Naive thymus-derived CD4-positive, alpha-beta T cell (primary cell): ENCODE measurements around the gene NBPF14. TPM values are rescaled to one million over a fixed set of nuclear protein-coding genes. Genes with fewer than 3 reads are reported as not detected.
A peak's percentile ranks its signal among the peaks of the same experiment; 100 is the strongest.
"Not testable (repeated sequence)": the region's sequence is repeated elsewhere in the genome, so short reads cannot be mapped to it uniquely, and the experiment has no call there.

ENCODE experiments used
- ATAC-seq: fragments of 150-1000 bp; cut with Tn5 transposase; 2 replicates; pipeline ENCODE4 v1.10.0; 2021; ENCODE audit warnings: mild to moderate bottlenecking, moderate library complexity
- CTCF ChIA-PET: fragments of 350-600 bp; sonication (Branson Sonifier 250); formaldehyde crosslinking; loops from one replicate; lab custom pipeline; 2021; ENCODE audit warnings: antibody characterized with exemption; lab: Charles Lee
- POLR2A ChIA-PET: fragments of 350-600 bp; sonication (Branson Sonifier 250); formaldehyde crosslinking; loops from one replicate; lab custom pipeline; 2021; ENCODE audit warnings: antibody characterized with exemption, inconsistent platforms; lab: Charles Lee
- DNase-seq, 9 donors: peaks; one replicate each; pipeline versions ENCODE4 v3.0.0 to v3.0.0-alpha.2; 2020 to 2022; ENCODE audit warnings: mixed read lengths in 1 of 9
- H3K27ac ChIP-seq: one replicate; pipeline ENCODE4 v1.7.0; 2013; ENCODE audit warnings: mild to moderate bottlenecking, low read depth, low read length, moderate library complexity
- H3K27me3 ChIP-seq, 2 donors: one replicate each; pipeline ENCODE4 v1.7.0; 2013; ENCODE audit warnings: low read length in 2 of 2, mild to moderate bottlenecking in 2 of 2, moderate library complexity in 2 of 2; ENCODE audit not compliant: control insufficient read depth in 2 of 2, insufficient read depth in 2 of 2
- H3K36me3 ChIP-seq, 3 experiments: 1 replicate in 2 of 3; 2 replicates in 1 of 3; pipeline ENCODE4 v1.7.0; 2013; ENCODE audit warnings: low read length in 3 of 3, mild to moderate bottlenecking in 3 of 3, moderate library complexity in 1 of 3; ENCODE audit not compliant: insufficient read depth in 3 of 3, control insufficient read depth in 2 of 3
- H3K4me1 ChIP-seq, 2 donors: one replicate each; pipeline ENCODE4 v1.7.0; 2013; ENCODE audit warnings: low read length in 2 of 2, mild to moderate bottlenecking in 2 of 2, moderate library complexity in 1 of 2; ENCODE audit not compliant: control insufficient read depth in 2 of 2, insufficient read depth in 2 of 2
- H3K4me3 ChIP-seq: 2 replicates; pipeline ENCODE4 v1.7.0; 2013; ENCODE audit warnings: mild to moderate bottlenecking, low read length
- H3K9me3 ChIP-seq, 3 experiments: 1 replicate in 2 of 3; 2 replicates in 1 of 3; pipeline ENCODE4 v1.7.0; 2013; ENCODE audit warnings: low read length in 3 of 3; ENCODE audit not compliant: control insufficient read depth in 2 of 3
- H3K27ac Mint-ChIP-seq, 9 donors: one replicate each; pipeline ENCODE4 v1.8.0; 2020 to 2022; ENCODE audit warnings: mixed read lengths in 9 of 9, mild to moderate bottlenecking in 8 of 9, moderate library complexity in 5 of 9, inconsistent platforms in 2 of 9
- H3K27me3 Mint-ChIP-seq, 5 donors: one replicate each; pipeline ENCODE4 v1.8.0; 2021 to 2022; ENCODE audit warnings: mixed read lengths in 5 of 5, mild to moderate bottlenecking in 1 of 5
- H3K36me3 Mint-ChIP-seq, 5 donors: one replicate each; pipeline ENCODE4 v1.8.0; 2020 to 2022; ENCODE audit warnings: mixed read lengths in 5 of 5, mild to moderate bottlenecking in 3 of 5, inconsistent platforms in 1 of 5
- H3K4me1 Mint-ChIP-seq, 7 donors: one replicate each; pipeline ENCODE4 v1.8.0; 2020 to 2022; ENCODE audit warnings: mixed read lengths in 7 of 7, mild to moderate bottlenecking in 3 of 7, inconsistent platforms in 1 of 7
- H3K4me3 Mint-ChIP-seq, 10 donors: one replicate each; pipeline ENCODE4 v1.8.0; 2020 to 2022; ENCODE audit warnings: mild to moderate bottlenecking in 10 of 10, mixed read lengths in 10 of 10, moderate library complexity in 6 of 10, inconsistent platforms in 2 of 10
- H3K9me3 Mint-ChIP-seq, 11 donors: one replicate each; pipeline ENCODE4 v1.8.0; 2020 to 2022; ENCODE audit warnings: mixed read lengths in 11 of 11, mild to moderate bottlenecking in 4 of 11, inconsistent platforms in 1 of 11, moderate library complexity in 1 of 11
- intact Hi-C, 2 donors: fragments of 100-400 bp; cut with micrococcal nuclease; formaldehyde crosslinking; loops; one replicate each; pipeline ENCODE4 v1.15.1; 2023
- polyA plus RNA-seq, 2 donors: library from polyadenylated mRNA; unstranded; fragments of 300-500 nt; fragmentation: Illumina TruSeq; gene quantifications; one replicate each; pipeline ENCODE4 v1.2.3, GENCODE V29; 2021
- total RNA-seq, 6 experiments: library from RNA in 5 of 6; stranded (reverse) in 5 of 6; gene quantifications; 1 replicate in 5 of 6; 2 replicates in 1 of 6; pipeline ENCODE4 v1.2.3 and lab custom pipeline; 2021 to 2026

Gene NBPF14
- total and polyA plus RNA-seq, 7 experiments from 2014 or later, result 9.7 to 72.9 (median 30.6) TPM

DNA sequence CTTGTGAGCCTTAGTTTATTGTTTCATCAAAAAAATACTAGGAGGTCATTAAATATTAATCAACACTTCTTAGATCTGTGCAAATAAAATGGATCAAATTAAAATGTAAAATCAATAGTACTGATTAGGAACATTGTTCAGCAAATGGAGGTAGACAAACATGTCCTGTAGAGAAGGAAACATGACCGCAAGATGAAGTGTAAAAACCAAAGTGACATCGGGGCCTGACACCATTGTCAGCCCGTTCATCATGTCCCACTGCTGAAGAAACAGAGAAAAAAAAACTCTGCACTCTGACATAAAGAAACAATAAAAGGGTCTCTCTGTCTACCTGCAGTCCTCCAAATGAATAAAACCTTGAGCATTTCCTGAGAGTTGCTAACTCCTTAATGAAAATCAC lies 81.5 kb downstream of the NBPF14 start:
- H3K27ac Mint-ChIP-seq, H3K36me3 Mint-ChIP-seq, H3K4me1 ChIP-seq, intact Hi-C loops, POLR2A ChIA-PET, H3K27ac ChIP-seq, H3K9me3 ChIP-seq, H3K36me3 ChIP-seq, H3K27me3 Mint-ChIP-seq, H3K27me3 ChIP-seq, H3K4me3 Mint-ChIP-seq, CTCF ChIA-PET, H3K4me3 ChIP-seq, ATAC-seq, DNase-seq, H3K9me3 Mint-ChIP-seq: not testable (repeated sequence)
- H3K4me1 Mint-ChIP-seq, result peaks cover 0 to 17% (median 7%) of the 10 kb centered on the region in 7 donors

DNA sequence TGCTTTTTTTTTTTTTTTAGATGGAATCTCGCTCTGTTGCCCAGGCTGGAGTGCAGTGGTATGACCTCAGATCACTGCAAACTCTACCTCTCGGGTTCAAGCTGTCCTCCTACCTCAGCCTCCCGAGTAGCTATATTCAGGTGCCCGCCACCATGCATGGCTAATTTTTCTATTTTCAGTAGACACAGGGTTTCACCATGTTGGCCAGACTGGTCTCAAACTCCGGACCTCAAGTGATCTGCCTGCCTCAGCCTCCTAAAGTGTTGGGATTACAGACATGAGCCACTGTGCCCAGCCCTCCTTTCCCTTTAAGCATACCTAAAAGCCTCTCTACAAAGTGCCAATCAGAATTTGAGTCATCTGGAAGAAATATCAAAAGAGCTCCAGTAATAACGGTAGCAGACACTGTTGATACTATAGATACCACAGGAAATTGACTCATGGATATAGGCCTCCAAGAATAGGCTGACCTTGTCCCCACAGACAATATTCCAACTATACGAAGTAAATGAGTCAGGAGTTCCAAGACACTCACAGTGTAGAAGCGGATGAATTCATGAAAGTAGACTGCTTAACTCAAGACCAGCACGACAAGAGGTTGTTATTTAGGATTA lies 83.1 kb downstream of the NBPF14 start:
- H3K27ac Mint-ChIP-seq, intact Hi-C loops, POLR2A ChIA-PET, H3K27ac ChIP-seq, CTCF ChIA-PET, ATAC-seq, H3K9me3 Mint-ChIP-seq, H3K27me3 Mint-ChIP-seq, H3K9me3 ChIP-seq, DNase-seq, H3K4me3 ChIP-seq, H3K4me1 ChIP-seq, H3K4me3 Mint-ChIP-seq, H3K36me3 Mint-ChIP-seq, H3K36me3 ChIP-seq, H3K27me3 ChIP-seq: not testable (repeated sequence)
- H3K4me1 Mint-ChIP-seq, result peaks cover 0 to 17% (median 7%) of the 10 kb centered on the region in 7 donors

DNA sequence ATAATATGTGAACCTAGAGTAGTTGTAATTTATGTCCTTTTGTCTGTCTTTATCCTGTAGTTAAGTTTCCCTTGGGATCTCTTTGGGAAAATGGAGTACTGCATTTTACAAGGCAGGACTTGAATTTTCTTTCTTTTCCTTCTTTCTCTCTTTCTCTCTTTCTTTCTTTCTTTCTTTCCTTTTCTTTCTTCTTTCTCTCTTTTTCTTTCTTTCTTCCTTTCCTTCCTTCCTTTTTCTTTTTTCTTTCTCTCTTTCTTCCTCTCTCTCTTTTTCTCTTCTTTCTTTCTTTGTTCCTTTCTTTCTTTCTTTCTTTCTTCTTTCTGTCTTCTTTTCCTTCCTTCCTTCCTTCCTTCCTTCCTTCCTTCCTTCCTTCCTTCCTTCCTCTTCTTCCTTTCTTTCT lies 101.9 kb downstream of the NBPF14 start:
- H3K27me3 ChIP-seq, H3K9me3 ChIP-seq, intact Hi-C loops, ATAC-seq, POLR2A ChIA-PET, H3K4me1 ChIP-seq, H3K9me3 Mint-ChIP-seq, H3K4me1 Mint-ChIP-seq, H3K27ac ChIP-seq, CTCF ChIA-PET, H3K36me3 Mint-ChIP-seq, H3K4me3 ChIP-seq, H3K27me3 Mint-ChIP-seq, H3K36me3 ChIP-seq, H3K4me3 Mint-ChIP-seq, DNase-seq, H3K27ac Mint-ChIP-seq: not testable (repeated sequence)

DNA sequence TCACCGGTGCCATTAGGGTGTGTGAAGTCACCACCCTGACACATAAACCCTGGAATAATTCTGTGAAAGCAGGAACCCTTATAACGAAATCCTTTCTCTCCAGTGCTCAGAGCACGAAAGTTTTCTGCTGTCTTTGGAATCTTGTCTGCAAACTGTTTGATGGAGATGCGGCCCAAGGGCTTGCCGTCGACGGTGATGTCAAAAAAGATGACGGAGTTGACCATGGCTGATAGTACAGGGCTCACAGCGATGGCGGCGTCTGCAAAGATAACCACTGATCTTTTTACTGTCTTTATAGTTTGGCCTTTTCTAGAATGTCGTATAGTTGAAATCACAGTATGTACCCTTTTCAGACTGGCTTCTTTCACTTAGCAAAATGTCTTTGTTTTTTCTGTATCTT lies 112.8 kb downstream of the NBPF14 start, which contains the start of gene PPIAL4G:
Gene PPIAL4G (minus strand): TSS at position 274 of the 400 bp plus-strand sequence. CDS start 50 bp downstream, at position 224.
- POLR2A ChIA-PET, H3K27me3 ChIP-seq, intact Hi-C loops, H3K4me3 ChIP-seq, H3K36me3 Mint-ChIP-seq, H3K9me3 Mint-ChIP-seq, H3K9me3 ChIP-seq, H3K27me3 Mint-ChIP-seq, H3K4me1 Mint-ChIP-seq, H3K4me1 ChIP-seq, DNase-seq, CTCF ChIA-PET, ATAC-seq, H3K36me3 ChIP-seq: not testable (repeated sequence)
- H3K27ac ChIP-seq, result peak within 1 kb of the TSS; percentile 45
- Mint-ChIP-seq H3K27ac (peak within 1 kb of the TSS in 8 of 9 donors; percentile 19 to 94 (median 87)), H3K4me3 (peak within 1 kb of the TSS in 6 of 10 donors; percentile 13 to 52 (median 42))

Other genes starting within 250 kb of the NBPF14 start
- gene PPIAL4G, start 112.7 kb downstream of the NBPF14 start, total RNA-seq, result 1 to 10 TPM in 2 of 5 experiments, under 1 TPM in 3; 0.27 to 5.8 (median 0.94) TPM
- gene PPIAL4G, start 112.7 kb downstream of the NBPF14 start, polyA plus RNA-seq, result under 1 TPM; 0.05 to 0.09 TPM
- gene NUDT4B, start 152.8 kb upstream of the NBPF14 start, total RNA-seq, result under 1 TPM in 2 of 5 experiments, not detected in 3; 0.62 to 0.69 TPM
- gene NUDT4B, start 152.8 kb upstream of the NBPF14 start, polyA plus RNA-seq, result 10 to 100 TPM in 1 of 2 donors, 1 to 10 TPM in 1; 3.7 to 11.2 TPM
- 10 to 100 TPM; 37.0 to 73.9 (median 44.6) TPM for gene PDE4DIP, start 248.4 kb upstream of the NBPF14 start, total RNA-seq
- 10 to 100 TPM; 14.5 to 29.0 TPM for gene PDE4DIP, start 248.4 kb upstream of the NBPF14 start, polyA plus RNA-seq